GM13976 (cell line): ENCODE measurements around the gene TM9SF2.
"Not testable (repeated sequence)": the region's sequence is repeated elsewhere in the genome, so short reads cannot be mapped to it uniquely, and the experiment has no call there.

ENCODE experiments used
- DNase-seq: peaks from one replicate; pipeline ENCODE4 v3.0.0; 2012; ENCODE audit warnings: low spot score
- CTCF ChIP-seq: IDR thresholded peaks from 2 replicates; pipeline ENCODE4 v1.5.1; 2012; ENCODE audit warnings: borderline replicate concordance, mild to moderate bottlenecking; ENCODE audit not compliant: insufficient read depth; ENCODE audit errors: extremely low read depth, missing control alignments, control extremely low read depth
- in situ Hi-C: fragments of 300-500 bp; cut with MboI; formaldehyde crosslinking; loops from one replicate; pipeline ENCODE4 v1.12.0; 2022; ENCODE audit warnings: low sequenced_read_pairs, mixed read lengths, inconsistent platforms; ENCODE audit not compliant: unreplicated experiment

Gene TM9SF2

GRCh38 chr13:99473515-99473914 lies 27.8 kb upstream of the TM9SF2 start:
- in situ Hi-C loops = no loop called here

DNA sequence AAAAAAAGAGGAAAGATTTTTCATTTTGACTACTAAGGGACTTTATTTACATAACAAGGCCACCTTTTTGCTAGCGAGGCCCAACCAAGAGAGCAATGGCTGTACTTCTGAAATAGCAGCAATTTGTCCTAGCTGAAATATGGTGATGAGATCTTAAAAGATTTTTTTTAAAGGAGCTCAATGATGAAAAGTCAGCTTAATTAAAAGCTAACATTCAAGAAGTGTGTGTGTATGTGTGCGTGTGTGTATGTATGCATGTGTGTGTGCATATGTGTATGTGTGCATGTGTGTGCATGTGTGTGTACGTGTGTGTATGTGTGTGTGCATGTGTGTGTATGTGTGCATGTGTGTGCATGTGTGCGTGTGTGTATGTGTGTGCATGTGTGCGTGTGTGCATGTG lies 24.6 kb upstream of the TM9SF2 start:
- DNase-seq = no peak
- in situ Hi-C loops = no loop called here
- no peak for TF ChIP-seq CTCF

More at GRCh38 chr13:99473515-99473914, 27.8 kb upstream of the TM9SF2 start:
- DNase-seq = no peak
- TF ChIP-seq CTCF = no peak

- no peak for TF ChIP-seq CTCF
- in situ Hi-C loops = no loop called here
- no peak for DNase-seq
These were observed 23.8 kb upstream of the TM9SF2 start for GRCh38 chr13:99477493-99477892.

DNA sequence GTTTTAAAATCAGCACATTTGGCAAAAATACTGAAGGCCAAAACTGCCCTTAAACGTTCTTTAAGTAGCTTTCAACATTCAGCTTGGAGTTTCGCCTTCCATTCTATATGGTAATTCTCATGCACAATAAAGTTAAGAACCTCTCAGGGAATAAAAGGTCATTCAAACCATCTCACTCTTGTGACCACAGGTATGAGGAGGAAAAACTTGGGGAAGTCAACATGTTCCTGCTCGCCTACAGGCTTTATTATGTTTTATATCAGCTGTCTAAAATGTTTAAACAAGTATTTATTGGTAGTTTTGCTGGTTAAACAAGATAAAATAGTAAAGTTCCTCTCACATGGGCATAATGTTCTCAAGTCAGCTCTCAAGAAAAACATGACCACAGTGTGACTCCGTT lies 19.9 kb upstream of the TM9SF2 start:
- TF ChIP-seq CTCF = no peak
- in situ Hi-C loops = no loop called here
- no peak for DNase-seq

- no peak for TF ChIP-seq CTCF
- in situ Hi-C loops = no loop called here
- no peak for DNase-seq
These were observed 16.8 kb upstream of the TM9SF2 start for GRCh38 chr13:99484473-99484872.

DNA sequence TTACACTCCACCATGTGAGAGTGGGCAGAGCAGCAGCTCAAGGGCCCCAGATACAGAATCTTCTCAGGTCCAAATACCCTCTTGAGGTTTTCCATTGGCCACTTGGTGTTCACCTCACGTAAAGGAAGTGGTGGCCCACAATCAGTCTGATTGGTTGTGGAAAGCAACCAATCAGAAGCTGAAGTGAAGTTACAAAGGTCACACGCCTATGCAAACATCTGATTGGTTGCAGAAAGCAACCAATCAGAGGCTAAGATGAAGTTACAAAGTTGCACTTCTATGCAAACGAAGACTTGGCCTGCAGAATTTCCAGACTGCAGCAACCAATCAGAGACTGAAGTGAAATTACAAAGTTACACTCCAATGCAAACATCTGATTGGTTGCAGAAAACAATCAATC lies 14.3 kb upstream of the TM9SF2 start:
- TF ChIP-seq CTCF = no peak
- in situ Hi-C loops = no loop called here
- DNase-seq = no peak

DNA sequence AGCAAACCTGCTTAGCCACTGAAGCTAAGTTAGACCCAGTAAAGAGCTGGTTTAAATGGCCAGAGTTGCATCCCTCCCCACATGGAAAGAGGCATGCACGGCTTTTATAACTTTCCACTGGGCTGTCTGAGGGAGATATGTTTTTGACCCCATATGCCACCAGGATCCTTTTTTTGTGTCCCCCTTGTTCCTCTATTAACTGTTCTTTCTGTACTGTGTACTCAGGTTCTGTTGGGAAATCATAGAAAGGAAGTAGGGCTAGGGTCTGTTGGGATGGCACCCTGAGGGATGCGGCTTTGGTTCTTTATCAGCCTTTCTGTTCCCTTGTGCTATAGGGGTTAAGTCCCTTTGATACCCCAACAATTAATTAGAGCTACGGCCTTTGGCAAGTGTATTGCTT lies 12.2 kb upstream of the TM9SF2 start:
- no peak for DNase-seq
- no peak for TF ChIP-seq CTCF
- in situ Hi-C loops = no loop called here

DNA sequence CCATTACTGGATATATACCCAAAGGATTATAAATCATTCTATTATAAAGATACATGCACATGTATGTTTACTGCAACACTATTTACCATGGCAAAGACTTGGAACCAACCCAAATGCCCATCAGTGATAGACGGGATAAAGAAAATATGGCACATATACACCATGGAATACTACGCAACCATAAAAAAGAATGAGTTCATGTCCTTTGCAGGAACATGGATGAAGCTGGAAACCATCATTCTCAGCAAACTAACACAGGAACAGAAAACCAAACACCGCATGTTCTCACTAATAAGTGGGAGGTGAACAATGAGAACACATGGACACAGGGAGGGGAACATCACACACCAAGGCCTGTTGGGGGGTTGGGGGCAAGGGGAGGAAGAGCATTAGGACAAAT lies 9.5 kb upstream of the TM9SF2 start:
- DNase-seq, in situ Hi-C loops: not testable (repeated sequence)
